Measurements from ENCODE around the gene CAMSAP1.
"Not testable (repeated sequence)": the region's sequence is repeated elsewhere in the genome, so short reads cannot be mapped to it uniquely, and the experiment has no call there.

The CAMSAP1 gene

GRCh38 chr9:135919318-135919890 lies 12.1 kb upstream of the CAMSAP1 start:
- DNase-seq, result no peak

DNA sequence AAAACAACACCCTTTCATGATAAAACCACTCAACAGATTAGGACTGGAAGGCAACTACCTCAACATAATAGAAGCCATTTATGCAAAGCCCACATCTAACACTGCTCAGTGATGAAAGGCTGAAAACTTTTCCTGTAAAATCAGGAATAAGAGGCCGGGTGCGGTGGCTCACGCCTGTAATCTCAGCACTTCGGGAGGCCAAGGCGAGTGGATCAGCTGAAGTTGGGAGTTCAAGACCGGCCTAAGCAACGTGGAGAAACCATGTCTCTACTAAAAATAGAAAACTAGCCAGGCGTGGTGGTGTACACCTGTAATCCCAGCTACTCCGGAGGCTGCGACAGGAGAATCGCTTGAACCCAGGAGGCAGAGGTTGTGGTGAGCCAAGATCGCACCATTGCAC lies 8.9 kb upstream of the CAMSAP1 start:
- not testable (repeated sequence) for DNase-seq

DNA sequence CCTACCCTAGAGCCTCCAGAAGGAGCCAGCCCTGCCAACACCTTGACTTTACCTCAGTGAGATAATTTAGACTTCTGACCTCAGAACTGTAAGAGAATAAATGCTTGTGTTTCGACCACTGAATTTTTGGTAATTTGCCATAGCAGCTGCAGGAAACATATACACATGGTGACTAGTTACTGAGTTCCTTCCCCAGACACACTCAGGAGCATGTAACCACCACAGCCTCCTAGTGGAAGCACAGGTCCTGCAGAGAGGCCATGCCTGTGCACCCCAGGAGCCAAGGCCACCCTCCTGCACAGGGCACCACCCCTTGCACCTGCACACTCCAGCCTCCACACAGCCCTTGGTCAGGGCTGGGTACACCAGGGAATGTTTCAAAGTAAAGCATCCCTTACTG lies 7.6 kb upstream of the CAMSAP1 start:
- DNase-seq, result no peak

DNA sequence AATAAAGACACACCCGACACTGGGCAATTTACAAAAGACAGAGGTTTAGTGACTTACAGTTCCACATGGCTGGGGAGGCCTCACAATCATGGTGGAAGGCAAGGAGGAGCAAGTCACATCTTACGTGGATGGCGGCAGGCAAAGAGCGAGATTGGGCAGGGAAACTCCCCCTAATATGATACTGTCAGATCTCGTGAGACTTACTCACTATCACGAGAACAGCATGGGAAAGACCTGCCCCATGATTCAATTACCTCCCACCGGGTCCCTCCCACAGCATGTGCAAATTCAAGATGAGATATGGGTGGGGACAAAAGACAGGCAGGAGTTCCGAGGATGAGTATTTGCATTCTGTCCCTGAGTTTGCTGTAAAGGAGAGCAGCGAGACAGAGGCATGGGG lies 3.9 kb upstream of the CAMSAP1 start:
- not testable (repeated sequence) for DNase-seq

DNA sequence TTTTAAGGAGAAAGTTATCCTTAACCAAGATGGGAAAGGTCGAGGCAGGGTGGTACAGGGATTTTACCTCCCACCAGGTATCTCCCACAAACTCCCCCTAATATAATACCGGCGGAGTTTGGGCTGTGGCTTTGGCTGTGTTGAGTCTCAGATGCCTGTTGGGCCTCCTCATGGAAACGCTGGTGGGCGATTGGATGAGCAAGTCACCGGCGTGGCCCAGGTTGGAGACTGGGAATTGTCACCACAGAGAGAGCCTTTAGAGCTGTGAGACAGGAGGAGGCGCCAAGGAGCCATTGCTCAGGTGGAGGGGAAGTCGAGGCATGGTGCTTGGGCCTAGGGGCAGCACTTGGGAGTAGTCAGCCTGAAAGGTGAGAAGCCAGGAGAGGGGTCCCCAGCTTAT lies 3.4 kb upstream of the CAMSAP1 start:
- DNase-seq, result no peak

- DNase-seq, result no peak
These were observed 2.9 kb upstream of the CAMSAP1 start for GRCh38 chr9:135910216-135910615.

DNA sequence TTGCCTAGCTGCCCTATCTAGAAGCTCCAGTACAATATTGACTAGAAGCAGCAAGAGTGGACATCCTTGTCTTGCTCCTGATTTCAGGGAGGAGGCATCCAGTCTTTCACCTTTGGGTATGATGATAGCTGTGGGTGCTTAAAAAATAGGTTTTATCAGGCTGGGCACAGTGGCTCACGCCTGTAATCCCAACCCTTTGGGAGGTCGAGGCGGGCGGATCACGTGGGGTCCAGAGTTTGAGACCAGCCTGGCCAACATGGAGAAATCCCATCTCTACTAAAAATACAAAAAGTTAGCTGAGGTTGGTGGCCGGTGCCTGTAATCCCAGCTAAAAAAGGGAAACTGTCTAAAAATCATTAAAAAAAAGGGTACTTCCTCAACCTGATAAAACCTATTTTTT lies 2.0 kb upstream of the CAMSAP1 start:
- DNase-seq, result no peak

- no peak for DNase-seq
These were observed 1.4 kb upstream of the CAMSAP1 start for GRCh38 chr9:135908754-135909204.

DNA sequence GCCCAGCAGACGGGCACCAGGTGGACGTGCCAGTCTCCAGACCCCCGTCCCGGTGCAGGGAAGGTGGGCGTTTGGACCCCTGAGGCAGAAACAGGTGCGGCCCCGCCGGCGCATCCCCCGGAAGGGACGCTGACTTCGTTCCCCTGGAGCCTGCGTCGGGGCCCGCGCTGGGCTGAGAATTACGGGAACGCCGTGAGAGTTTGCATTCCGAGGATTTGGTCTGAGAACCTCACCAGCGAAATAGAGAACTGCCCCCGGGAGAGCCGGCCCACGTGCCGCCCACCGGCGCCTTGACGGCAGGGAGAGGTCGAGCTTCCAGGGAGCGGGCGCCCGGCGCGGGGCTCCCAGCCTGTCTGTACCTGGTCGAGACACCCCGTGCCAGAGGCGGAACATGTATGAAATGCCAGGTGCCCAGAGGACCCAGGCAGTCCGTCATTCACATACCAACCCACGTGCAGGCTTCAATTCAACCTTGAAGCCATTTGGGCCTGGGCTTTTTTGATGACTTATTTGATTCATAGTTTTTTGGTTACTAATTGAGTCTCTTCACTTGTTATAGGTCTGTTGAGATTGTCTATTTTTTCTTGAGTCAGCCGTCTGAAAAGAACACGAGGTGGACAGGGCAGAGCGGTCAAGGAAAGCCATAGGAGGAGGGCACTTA lies 877 bp upstream of the CAMSAP1 start:
- no peak for DNase-seq

DNA sequence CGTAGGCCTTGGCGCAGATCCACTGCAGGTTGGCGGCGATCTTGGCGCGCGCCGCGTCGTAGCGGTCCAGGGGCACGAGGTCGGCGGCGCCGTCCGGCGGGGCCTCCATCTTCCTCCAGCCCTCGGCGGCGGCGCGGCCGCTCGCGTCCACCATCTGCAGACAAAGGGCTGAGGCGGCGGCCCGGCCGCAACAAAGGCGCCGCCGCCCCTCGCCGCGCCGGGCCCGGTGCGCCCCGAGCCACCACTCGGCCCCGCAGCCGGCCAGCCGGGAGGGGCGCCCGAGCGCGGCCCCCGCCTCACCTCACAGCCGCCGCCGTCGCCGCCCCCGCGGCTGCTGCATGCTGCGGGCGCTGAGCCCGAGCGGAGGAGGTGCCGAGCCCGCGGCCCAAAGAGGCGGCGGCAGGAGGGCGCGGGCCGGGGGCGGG lies 328 bp downstream of the CAMSAP1 start:
- DNase-seq, result no peak

GRCh38 chr9:135906291-135907005 lies 898 bp downstream of the CAMSAP1 start:
- DNase-seq, result peak; percentile 34

GRCh38 chr9:135905380-135906258 lies 1.7 kb downstream of the CAMSAP1 start:
- no peak for DNase-seq

DNA sequence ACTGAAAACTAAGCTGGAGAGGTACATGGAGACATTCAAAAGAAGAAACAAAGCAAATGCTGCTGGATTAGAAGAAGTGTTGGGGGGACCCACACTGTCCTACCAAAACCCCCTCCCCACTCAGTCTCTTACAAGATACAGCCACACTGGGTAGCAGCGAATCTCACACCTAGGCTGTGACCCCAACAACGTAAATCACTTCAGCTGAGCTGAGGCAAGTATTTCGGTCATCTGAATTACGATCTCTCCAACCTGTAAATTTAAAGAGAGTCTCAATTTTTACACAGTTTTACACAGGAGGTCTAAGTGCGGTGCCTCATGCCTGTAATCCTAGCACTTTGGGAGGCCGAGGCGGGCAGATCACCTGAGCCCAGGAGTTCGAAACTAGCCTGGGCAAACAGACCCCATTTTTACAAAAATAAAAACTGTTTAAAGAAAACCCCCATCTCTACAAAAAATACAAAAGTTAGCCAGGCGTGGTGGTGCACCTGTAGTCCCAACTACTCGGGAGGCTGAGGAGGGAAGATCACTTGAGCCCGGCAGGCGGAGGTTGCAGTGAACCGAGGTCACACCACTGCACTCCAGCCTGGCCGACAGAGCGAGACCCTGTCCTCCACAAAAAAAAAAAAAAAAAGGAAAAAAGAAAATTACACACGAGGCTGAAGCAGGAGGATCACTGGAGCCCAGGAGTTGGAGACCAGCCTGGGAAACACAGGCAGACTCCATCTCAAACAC lies 3.4 kb downstream of the CAMSAP1 start:
- no peak for DNase-seq

DNA sequence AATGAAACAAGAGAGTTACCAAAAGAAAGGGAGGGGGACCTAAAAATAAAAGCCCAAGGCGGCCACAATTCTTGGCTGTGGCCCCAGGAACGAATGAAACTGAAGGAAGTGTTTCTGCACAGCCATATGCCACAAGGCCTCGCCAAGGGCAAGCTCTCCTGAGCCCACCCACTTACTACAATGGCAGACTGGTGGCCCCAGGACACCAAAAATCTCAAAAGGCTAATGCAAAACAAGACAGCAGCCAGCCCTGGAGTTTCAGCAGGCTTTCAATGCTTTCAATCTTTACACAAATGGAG lies 4.0 kb downstream of the CAMSAP1 start:
- DNase-seq, result no peak

DNA sequence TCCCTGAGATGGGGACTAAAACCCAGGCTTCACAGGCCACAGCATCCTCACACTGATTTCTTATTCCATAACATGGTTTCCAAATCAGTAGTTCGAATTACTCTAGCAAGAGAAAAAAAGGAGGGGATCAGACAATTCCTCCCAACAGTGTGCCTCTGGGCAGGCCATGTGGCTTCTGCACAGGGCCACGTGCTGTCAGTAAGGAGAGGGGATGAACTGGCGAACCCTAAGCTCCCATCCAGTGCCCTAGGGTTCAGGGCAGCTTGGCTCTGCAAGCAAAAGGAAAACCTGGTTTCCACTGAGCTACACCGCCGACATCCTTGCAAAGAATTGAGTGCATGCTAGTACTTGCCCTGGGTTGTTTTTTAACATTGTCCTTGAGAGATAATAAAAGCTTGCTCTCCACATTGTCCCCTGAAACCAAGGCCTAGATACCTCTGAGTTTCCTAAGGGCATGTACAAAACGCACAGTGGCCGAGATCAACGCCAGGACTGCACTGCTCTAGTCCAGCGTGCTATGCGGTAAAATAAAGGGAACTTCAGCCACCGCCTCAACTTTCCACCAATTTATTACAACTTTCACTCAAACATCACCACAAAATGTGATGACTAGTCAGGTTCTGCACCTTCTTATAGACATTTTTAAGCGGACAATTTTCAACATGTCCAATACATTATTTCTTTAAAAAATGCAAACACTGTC lies 4.5 kb downstream of the CAMSAP1 start:
- no peak for DNase-seq

DNA sequence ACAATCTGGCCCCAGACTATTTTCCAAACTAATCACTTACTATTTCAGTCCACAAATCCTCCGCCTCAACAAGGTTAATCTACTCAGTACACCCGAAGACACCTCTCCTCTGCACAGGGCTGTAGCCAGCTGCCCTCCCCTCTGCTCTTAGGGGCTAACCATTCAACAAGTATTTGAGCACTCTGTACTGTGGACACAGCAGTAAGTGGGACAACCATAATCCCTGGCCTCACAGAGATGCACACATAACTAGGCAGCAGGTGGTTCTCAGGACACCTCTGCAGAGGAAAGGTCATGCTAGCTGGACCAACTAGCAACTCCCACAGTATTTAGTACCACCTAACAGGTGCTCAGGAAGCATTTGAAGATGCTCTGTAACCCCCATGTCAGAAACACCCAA lies 5.5 kb downstream of the CAMSAP1 start:
- no peak for DNase-seq

DNA sequence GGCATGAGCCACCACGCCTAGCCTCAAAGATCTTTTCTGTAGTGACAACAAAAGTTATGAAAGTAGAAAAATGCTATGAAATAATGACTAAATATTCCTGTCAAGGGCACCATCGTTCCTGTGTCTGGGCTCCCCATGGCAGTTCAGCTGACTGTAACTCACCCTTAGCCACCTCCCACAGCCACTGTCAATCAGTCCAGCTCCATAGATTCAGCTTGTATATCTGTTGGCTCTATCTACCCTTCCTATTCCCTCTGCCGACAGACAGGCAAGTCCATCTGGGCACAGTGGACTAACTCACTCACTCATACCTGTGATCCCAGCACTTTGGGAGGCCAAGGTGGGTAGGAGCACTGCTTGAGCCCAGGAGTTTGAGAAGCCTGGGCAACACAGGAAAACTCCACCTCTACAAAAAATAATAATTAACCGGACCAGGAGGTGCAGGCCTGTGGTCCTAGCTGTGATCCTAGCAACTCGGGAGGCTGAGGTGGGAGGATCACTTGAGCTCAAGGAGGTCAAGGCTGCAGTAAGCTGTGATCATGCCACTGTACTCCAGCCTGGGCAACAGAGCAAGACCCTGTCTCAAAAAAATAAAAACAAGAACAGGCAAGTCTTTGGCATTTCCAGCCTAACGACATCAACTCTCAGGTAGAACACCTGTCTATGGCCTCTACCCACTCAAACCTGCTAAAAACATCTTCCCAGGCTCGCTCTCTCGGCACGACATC lies 6.2 kb downstream of the CAMSAP1 start:
- no peak for DNase-seq

GRCh38 chr9:135898634-135899407 lies 8.5 kb downstream of the CAMSAP1 start:
- DNase-seq, result no peak

DNA sequence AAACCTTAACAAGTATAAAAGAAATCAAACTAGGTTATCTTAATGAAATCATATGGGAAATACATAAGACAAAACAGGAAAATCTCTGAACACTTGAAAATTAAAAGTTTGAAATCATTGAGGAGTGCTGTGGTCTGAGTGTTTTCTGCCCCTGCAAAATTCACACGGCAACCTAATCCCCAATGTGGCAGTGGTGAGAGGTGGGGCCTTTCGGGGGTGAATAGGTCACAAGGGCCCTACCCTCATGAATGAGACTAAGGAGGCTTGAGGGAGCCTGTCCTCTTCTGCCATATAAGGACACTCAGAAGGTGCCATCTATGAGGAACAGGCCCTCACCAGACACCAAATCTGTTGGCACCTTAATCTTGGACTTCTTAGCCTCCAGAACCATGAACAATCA lies 10.7 kb downstream of the CAMSAP1 start:
- DNase-seq, result no peak

DNA sequence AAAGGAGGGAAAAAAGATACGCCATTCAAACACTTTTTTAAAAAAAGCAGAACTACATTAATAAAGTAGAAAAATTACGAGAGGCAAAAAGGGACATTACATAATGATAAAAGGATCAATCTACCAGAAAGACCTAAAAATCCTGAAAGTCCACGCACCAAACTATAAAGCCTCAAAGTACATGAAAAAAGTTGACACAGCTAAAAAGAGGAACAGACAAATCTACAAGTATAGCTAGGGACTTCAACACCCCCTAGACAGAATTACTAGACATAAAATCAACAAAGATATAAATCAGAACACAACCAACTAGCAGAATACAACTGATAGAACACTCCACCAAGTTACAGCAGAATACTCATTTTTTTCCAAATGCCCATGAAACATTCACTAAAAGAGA lies 11.1 kb downstream of the CAMSAP1 start:
- DNase-seq, result no peak
